NOMO-1 (cell line): ENCODE measurements around the gene RAET1E.
A peak's percentile ranks its signal among the peaks of the same experiment; 100 is the strongest.
"Not testable (repeated sequence)": the region's sequence is repeated elsewhere in the genome, so short reads cannot be mapped to it uniquely, and the experiment has no call there.

Experiments
- DNase-seq, 2 experiments: peaks; one replicate each; lab custom pipeline; 2025; ENCODE audit not compliant: unreplicated experiment in 2 of 2; lab: John Stamatoyannopoulos, UW

The RAET1E gene

DNA sequence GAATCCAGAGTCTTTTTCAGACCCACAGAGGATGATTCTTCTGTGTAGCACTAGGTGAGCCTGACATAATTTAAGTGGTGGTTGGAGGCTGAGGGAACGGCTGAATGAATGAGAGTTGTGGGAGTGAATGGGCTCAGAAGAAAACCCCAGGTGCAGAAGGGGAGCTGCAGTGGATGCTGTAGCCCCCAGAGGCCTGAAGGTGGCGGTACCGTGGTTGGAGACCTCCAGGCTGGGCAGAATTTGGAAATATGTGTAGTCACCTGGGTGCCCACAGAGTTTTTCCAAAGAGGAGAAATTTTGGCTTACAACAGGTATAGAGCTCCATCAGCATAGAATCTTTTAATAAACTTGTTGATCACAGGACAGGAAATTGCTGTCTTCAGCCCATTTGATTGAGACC is 31.5 kb upstream of the RAET1E start:
- DNase-seq = no peak

- DNase-seq = not testable (repeated sequence)
Observed at GRCh38 chr6:149927025-149927424, 29.1 kb upstream of the RAET1E start.

- peak; percentile 47 to 58 for DNase-seq
Observed at GRCh38 chr6:149925974-149926777, 28.3 kb upstream of the RAET1E start.

DNA sequence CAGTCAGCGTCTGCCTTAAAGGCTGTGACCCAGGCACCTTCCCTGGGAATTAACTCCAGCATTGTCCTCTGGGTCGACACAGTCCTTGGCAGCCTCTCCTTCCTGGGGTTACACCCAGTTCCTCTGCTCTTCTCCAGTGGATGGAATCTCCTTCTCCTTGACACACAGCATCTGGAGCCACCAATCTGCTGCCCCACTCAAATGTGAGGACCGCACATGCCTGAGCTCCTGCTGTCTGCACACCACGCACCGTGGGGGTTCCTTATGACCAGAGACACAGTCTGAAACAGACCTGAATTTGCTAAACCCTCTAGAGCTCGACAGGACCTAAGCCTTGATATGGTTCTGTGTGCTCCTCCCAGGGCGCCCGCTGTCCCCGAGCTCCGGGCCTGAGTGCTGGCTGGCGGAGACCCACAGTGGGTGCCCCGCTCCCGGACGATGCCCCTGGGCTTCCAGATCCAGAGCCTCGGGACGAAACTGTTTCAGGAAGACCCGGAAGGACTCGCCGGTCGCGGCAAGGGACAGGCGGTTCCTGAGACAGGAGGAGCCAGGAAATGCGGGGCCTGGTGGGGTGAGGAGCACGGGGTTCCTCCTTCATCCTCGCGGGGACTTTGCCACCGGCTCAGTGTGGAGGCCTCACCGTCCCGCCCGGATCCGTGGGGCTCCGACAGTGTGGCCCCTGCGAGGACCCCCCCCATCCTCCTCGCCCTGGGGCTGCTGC is 27.5 kb upstream of the RAET1E start:
- peak in 1 of 2 experiments; percentile 10 for DNase-seq

- no peak for DNase-seq
Observed at GRCh38 chr6:149924933-149925252, 27.0 kb upstream of the RAET1E start.

DNA sequence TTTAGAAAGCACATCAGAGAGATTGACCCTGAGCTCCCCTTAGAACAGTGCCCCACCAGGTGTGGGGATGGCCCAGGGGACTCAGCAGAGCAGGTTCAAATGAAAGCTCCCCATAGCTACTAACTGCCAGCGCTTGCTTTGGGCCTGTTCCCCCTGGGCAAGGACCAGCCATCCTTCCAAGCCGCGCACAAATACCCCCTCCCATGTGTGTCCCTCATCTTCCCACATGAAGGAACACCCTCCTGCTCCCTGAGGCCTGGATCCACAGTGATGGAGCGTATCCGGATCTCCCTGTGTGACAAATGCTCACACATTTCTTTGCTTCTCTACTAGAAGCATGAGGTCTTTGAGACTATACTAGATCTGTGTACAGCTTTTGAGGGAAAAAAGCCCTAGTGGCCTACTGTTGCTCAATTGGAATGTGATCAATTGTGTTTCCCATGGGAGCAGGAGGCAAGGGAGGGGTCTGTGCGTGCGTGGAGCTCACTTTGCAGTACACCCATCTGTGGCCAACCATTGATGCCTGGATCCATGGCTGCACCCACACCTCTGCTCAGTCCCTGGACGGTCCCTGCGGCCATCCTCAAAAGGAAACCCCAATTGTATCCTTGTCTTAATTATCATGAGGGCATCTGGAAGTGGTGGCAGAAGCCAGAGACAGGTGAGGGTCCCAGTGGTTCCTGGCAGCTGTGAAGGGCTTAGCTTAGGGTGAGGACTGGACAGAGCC is 26.5 kb upstream of the RAET1E start:
- DNase-seq = no peak

DNA sequence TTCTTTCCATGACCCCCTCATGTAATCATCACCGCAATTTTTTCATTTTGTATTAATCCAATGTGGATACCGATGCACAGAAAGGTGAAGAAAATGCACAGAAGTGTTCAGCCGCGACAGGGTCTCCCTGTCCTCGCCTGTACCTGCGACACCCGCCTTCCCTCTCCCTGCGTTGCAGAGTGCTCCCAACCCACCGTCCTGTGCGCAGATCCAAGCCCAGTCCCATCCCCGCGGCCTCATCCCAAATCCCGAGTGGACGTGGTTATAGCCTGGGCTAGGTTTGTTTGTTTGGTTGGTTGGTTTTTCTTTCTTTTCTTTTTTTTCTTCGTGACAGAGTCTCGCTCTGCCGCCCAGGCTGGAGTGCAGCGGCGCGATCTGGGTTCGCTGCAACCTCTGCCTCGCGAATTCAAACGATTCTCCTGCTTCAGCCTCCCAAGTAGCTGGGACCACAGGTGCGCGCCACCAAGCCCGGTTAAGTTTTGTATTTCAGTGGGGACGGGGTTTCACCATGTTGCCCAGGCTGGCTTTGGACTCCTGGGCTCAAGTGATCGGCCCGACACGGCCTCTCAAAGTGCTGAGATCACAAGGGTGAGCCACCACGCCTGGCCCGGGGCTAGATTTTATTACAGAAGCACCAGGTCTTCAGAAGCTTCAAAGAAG is 25.5 kb upstream of the RAET1E start:
- no peak for DNase-seq

GRCh38 chr6:149922642-149923326 is 24.9 kb upstream of the RAET1E start, which contains the start of gene RAET1G:
RAET1G (minus strand) TSS chr6:149923121; CDS start chr6:149923010, 111 bp downstream.
- peak; percentile 93 to 94 for DNase-seq

GRCh38 chr6:149922091-149922490 is 24.2 kb upstream of the RAET1E start:
- DNase-seq = not testable (repeated sequence)

DNA sequence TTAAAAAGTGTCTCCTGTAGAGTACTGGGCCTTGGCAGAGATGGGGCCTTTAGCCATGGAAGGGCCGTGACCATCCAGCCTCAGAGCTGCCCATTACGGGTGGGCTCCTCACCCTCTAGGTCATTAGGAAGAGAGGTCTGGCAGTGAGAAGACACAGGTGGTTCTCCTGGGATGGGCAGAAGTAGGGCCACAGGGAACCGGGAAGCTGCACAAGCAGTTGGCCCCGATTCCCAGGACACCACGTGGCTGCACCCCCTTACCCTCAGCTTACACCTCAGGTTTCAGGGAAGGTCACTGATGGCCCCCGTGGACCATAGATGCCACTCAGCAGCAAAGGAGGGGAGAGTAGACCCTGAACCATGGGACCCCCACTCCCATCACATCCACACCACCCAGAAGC is 23.4 kb upstream of the RAET1E start:
- no peak for DNase-seq

- DNase-seq = no peak
Observed at GRCh38 chr6:149919834-149920225, 21.9 kb upstream of the RAET1E start.

GRCh38 chr6:149919126-149919833 is 21.4 kb upstream of the RAET1E start:
- not testable (repeated sequence) for DNase-seq

- DNase-seq = no peak
Observed at GRCh38 chr6:149918151-149918905, 20.4 kb upstream of the RAET1E start.

GRCh38 chr6:149917679-149918078 is 19.8 kb upstream of the RAET1E start:
- DNase-seq = no peak

DNA sequence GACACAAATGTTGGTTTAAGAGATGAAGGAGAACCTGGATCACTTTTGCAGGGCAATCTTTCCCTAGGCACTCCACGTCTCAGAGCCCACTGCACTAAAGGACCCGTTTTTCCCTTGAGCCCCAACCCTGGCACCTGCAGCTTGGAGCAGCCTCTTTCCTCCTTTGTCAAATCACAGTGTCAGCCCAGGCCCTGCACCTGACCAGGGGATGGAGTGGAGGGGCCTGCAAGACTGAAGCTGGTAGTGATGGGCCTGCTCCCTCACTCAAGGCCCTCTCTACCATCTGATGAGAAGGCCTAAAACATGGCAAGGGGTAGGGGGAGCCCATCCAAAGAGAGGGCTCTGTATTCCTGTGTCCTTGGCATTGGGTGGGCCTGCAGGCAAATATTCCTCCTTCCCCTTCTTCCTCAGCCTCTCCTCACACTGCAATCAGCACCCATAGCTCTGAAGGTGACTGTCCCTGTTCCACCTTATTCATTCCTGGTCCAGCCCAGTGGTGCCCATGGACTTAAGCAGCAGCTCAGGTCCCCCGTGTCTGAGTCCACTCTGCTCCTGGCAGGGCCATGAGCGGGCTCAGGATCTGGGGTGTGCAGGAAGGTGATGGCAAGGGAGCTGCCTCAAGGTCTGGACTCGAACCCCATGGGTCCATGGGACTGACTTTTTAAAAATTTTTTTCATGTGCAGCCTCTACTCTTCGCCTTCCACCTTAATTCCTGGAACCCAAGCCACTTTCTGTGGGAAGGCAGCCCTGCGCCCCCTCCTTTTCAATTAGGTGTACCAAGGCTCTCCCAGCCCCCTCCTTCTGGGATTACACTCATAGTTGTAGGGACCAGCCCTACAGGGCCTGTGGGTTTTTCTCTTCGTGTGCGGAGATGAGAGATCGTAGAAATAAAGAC is 18.3 kb upstream of the RAET1E start:
- DNase-seq = no peak

DNA sequence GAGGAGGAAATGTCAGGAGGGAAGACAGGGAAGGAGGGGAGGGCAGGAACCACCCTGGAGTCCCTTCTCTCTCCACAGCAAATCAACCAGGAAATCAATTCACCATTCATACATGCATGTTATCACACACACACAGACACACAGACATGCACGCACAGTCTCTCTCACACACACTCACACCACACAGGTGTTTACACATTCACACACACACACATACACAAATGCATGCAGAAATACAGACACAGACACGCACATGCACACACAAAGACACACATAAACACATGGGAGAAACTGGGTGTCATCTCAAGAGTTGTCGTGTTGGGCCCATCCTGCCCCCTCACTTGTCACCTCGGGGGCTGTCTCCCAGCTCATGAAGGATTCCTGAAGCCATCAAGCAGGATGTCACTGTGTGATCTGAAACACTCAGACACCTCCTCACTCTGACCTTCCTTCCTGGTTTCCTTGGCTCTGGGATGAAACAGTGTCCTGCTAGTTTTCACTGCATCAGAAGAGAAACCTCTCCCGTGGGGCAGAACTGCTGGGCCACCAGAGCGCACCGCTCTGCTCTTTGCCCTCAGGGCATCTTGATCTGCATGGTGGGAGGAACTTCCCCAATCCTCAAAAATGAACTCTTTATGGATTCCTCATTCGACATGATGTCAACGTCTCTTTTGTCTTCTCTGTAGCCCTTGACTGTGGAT is 15.8 kb upstream of the RAET1E start:
- DNase-seq = no peak

GRCh38 chr6:149913085-149913484 is 15.2 kb upstream of the RAET1E start:
- DNase-seq = no peak
